Esophagus (tissue), 2 donors: Measurements from ENCODE around the gene ELAVL3. TPM values are rescaled to one million over a fixed set of nuclear protein-coding genes. Genes with fewer than 3 reads are reported as not detected.

ENCODE experiments used
- H3K27ac ChIP-seq, 2 donors: one replicate each; pipeline ENCODE4 v1.5.1; 2013; ENCODE audit warnings: low read depth in 2 of 2, mild to moderate bottlenecking in 2 of 2, inconsistent platforms in 1 of 2, low read length in 1 of 2, moderate library complexity in 1 of 2
- H3K27me3 ChIP-seq, 2 donors: one replicate each; pipeline ENCODE4 v1.6.1; 2013; ENCODE audit warnings: low read length in 2 of 2, control low read depth in 1 of 2, mild to moderate bottlenecking in 1 of 2; ENCODE audit not compliant: insufficient read depth in 2 of 2, control insufficient read depth in 1 of 2
- H3K36me3 ChIP-seq, 2 donors: one replicate each; pipeline ENCODE4 v1.6.1; 2013; ENCODE audit warnings: low read length in 1 of 2; ENCODE audit not compliant: control insufficient read depth in 2 of 2, insufficient read depth in 2 of 2
- H3K4me1 ChIP-seq, 2 donors: one replicate each; pipeline ENCODE4 v1.6.1; 2013; ENCODE audit warnings: low read length in 1 of 2; ENCODE audit not compliant: control insufficient read depth in 2 of 2, insufficient read depth in 2 of 2
- H3K4me3 ChIP-seq, 2 donors: one replicate each; pipeline ENCODE4 v1.5.1; 2013; ENCODE audit warnings: low read length in 2 of 2, mild to moderate bottlenecking in 2 of 2, low read depth in 1 of 2, moderate library complexity in 1 of 2
- H3K9me3 ChIP-seq, 2 donors: one replicate each; pipeline ENCODE4 v1.6.1; 2013; ENCODE audit warnings: mild to moderate bottlenecking in 2 of 2, low read depth in 1 of 2, low read length in 1 of 2, moderate library complexity in 1 of 2; ENCODE audit not compliant: control insufficient read depth in 2 of 2, insufficient read depth in 1 of 2
- WGBS, 2 donors: extraction: QIAGEN DNeasy Blood & Tissue Kit; methylation state at CpG; one replicate each; pipeline ENCODE4 v1.1.7; 2013; 5-methylcytosine and 5-hydroxymethylcytosine counted together
- polyA plus RNA-seq, 2 donors: library from polyadenylated mRNA; stranded (reverse); fragments of 200-250 nt; gene quantifications; one replicate each; pipeline ENCODE4 v1.2.3, GENCODE V29; 2013
- donor health status: healthy with polysubstance abuse.
- donor health status: Bipolar disorder and iron deficiency.

ELAVL3 gene
- polyA plus RNA-seq, 2 donors: not detected

- no peak overlapping the region for H3K4me3 ChIP-seq
- H3K9me3 ChIP-seq: no peaks in the 10 kb centered on the region
- no peak overlapping the region for H3K27ac ChIP-seq
- WGBS, 2 donors: 87 to 92% methylated on average over 27 to 28 of the region's 28 CpGs
- H3K4me1 ChIP-seq: peaks cover 6 to 10% of the 10 kb centered on the region in 2 donors
- H3K36me3 ChIP-seq: no peaks in the 10 kb centered on the region
- H3K27me3 ChIP-seq: no peaks in the 10 kb centered on the region
Measured at GRCh38 chr19:11425719-11426457, 55.0 kb downstream of the ELAVL3 start.

- H3K36me3 ChIP-seq: no peaks in the 10 kb centered on the region
- H3K9me3 ChIP-seq: peaks cover 0 to 2% of the 10 kb centered on the region in 2 donors
- 12 to 13% methylated on average over 17 to 22 of the region's 22 CpGs for WGBS, 2 donors
- no peak overlapping the region for H3K4me3 ChIP-seq
- peaks cover 8 to 16% of the 10 kb centered on the region in 2 donors for H3K4me1 ChIP-seq
- H3K27ac ChIP-seq: no peak overlapping the region
- H3K27me3 ChIP-seq: no peaks in the 10 kb centered on the region
Measured at GRCh38 chr19:11423791-11424181, 57.1 kb downstream of the ELAVL3 start.

- Histone ChIP-seq H3K27me3 (no peaks in the 10 kb centered on the region), H3K36me3 (no peaks in the 10 kb centered on the region), H3K27ac (no peak overlapping the region), H3K4me1 (peaks cover 8 to 20% of the 10 kb centered on the region in 2 donors), H3K9me3 (peaks cover 0 to 2% of the 10 kb centered on the region in 2 donors), H3K4me3 (no peak overlapping the region)
- 48% methylated on average over 27 of the region's 27 CpGs for WGBS, 2 donors
Measured at GRCh38 chr19:11423164-11423790, 57.6 kb downstream of the ELAVL3 start.

DNA sequence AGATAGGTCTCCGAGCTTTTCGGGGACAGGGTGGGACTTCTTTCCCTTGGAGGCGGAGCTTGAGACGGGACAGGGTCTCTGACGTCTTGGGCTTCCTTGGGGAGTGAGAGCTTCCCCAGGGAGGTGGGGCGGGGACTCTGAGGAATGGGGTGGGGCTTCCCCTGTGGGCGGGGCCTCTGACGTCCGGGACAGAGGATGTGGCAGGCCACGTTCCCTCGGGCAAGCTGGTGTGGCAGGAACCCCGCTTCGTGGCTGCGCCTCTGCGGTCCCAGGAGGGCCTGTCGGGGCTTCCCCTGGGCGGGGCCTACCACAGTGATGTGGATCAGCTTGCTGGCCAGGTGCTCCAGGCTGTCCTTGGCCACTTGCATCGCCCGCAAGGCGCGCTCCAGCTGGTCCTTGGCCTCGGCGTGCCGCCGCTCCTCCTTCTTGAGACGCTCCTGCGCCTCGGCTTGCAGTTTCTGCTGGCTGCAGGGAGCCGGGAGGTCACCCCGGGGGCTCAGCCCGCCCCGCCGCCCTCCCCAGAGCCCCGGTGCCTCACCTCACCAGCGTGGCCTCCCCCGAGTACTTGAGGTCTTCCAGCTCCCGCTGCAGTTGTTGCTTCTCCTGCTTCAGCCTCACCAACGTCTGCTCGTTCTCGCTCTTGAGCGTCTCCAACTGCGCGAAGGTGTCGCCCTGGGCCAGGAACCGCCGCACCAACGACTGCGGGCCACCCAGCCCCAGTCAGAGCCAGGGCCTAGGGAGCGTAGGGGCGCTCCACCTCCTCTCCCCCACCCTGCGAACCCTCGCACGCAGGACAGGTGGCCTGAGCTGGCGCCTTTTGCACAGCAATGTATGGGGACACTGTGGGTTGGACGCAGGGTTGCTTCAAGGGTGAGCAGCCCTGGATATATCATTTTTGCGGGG is 58.4 kb downstream of the ELAVL3 start:
- H3K27me3 ChIP-seq: no peaks in the 10 kb centered on the region
- peaks cover 8 to 20% of the 10 kb centered on the region in 2 donors for H3K4me1 ChIP-seq
- 6 to 10% methylated on average over 44 to 56 of the region's 56 CpGs for WGBS, 2 donors
- peak overlapping the region in 1 of 2 donors; percentile 16 for H3K27ac ChIP-seq
- peak overlapping the region in 1 of 2 donors; percentile 13 for H3K4me3 ChIP-seq
- peaks cover 0 to 2% of the 10 kb centered on the region in 2 donors for H3K9me3 ChIP-seq
- no peaks in the 10 kb centered on the region for H3K36me3 ChIP-seq

GRCh38 chr19:11421371-11422098 is 59.3 kb downstream of the ELAVL3 start:
- WGBS, 2 donors: 17 to 23% methylated on average over 36 of the region's 36 CpGs
- peak overlapping the region in 1 of 2 donors; percentile 16 for H3K27ac ChIP-seq
- no peaks in the 10 kb centered on the region for H3K36me3 ChIP-seq
- H3K4me1 ChIP-seq: peaks cover 8 to 20% of the 10 kb centered on the region in 2 donors
- H3K9me3 ChIP-seq: peaks cover 0 to 2% of the 10 kb centered on the region in 2 donors
- H3K4me3 ChIP-seq: no peak overlapping the region
- no peaks in the 10 kb centered on the region for H3K27me3 ChIP-seq

DNA sequence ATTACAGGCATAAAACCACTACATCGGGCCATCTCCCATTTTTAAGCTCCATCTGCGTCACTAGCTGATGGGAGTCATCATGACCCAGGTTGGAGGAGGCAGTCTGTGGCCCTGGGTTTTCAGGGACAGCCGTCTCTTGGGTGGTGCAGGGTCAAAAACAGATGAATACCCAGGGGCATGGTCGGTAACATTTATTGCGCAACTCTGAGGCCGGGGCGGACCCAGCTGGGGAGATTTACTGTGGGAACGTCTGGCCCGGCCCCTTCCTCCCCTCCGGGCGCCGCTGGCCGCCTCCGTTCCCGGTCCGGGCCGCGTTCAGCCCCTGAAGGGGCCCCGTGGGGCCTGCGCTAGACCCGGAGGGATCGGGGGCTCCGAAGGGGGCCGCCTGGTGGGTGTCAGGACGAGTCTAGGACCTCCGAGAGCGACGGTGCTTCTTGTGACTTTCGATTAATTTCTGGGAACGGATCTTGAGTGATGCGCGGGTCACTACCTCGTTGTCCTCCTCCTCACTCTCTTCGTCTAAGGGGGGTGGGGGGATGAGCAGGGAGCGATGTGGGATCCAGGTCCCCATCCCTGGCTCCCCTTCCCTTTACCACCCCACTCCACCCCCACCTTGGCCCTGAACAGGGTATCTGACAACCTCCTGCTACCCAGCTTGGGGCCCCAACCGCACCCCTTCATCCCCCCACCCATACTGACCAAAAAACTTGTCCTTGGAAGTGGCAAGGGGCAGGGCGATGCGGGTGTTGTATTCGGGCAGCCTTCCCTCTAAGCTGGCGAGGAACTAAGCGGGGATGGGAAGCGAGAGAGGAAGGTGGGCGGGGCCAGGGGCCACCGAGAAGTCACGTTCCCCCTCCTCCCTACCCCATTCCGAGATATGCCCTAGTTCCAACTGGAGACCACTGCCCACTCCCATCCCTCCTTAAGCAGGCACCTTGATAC is 60.1 kb downstream of the ELAVL3 start:
- 8 to 18% methylated on average over 46 of the region's 46 CpGs for WGBS, 2 donors
- Histone ChIP-seq H3K4me3 (no peak overlapping the region), H3K27me3 (no peaks in the 10 kb centered on the region)

GRCh38 chr19:11418549-11419506 is 62.0 kb downstream of the ELAVL3 start, which contains the start of gene RGL3:
RGL3 (minus strand) TSS chr19:11419314; CDS start chr19:11419278, 36 bp downstream.
- Histone ChIP-seq H3K27me3 (no peaks in the 10 kb centered on the region), H3K27ac (no peak within 1 kb of the TSS), H3K4me1 (peaks cover 8 to 20% of the 10 kb centered on the region in 2 donors), H3K9me3 (peaks cover 0 to 2% of the 10 kb centered on the region in 2 donors), H3K36me3 (no peaks in the 10 kb centered on the region), H3K4me3 (peak within 1 kb of the TSS; percentile 14 to 35)
- WGBS, 2 donors: 6 to 15% methylated on average over 71 to 72 of the region's 72 CpGs

More for the DNA sequence above, 60.1 kb downstream of the ELAVL3 start:
- Histone ChIP-seq H3K27ac (no peak overlapping the region), H3K9me3 (peaks cover 0 to 2% of the 10 kb centered on the region in 2 donors), H3K36me3 (no peaks in the 10 kb centered on the region), H3K4me1 (peaks cover 8 to 20% of the 10 kb centered on the region in 2 donors)
